Suprapubic skin (tissue), 4 donors: Measurements from ENCODE around the gene NAALADL2.

Source experiments
- EP300 ChIP-seq: sonication (generic); formaldehyde crosslinking; IDR thresholded peaks from one replicate; pipeline ENCODE4 v1.6.1; 2017; ENCODE audit warnings: antibody characterized with exemption
- POLR2AphosphoS5 ChIP-seq, 3 donors: sonication (generic); formaldehyde crosslinking; IDR thresholded peaks; one replicate each; pipeline ENCODE4 v1.6.1; 2017; ENCODE audit warnings: antibody characterized with exemption in 3 of 3
- TF ChIP-seq, protein P1 (sequence below), 2 donors: fragments of 200-600 bp in 1 of 2; fragments of 450-650 bp in 1 of 2; sonication (generic) in 1 of 2; IDR thresholded peaks; one replicate each; pipeline ENCODE4 v1.5.1; 2016 to 2019; ENCODE audit warnings: antibody characterized with exemption in 2 of 2, mild to moderate bottlenecking in 1 of 2, moderate library complexity in 1 of 2

DNA sequence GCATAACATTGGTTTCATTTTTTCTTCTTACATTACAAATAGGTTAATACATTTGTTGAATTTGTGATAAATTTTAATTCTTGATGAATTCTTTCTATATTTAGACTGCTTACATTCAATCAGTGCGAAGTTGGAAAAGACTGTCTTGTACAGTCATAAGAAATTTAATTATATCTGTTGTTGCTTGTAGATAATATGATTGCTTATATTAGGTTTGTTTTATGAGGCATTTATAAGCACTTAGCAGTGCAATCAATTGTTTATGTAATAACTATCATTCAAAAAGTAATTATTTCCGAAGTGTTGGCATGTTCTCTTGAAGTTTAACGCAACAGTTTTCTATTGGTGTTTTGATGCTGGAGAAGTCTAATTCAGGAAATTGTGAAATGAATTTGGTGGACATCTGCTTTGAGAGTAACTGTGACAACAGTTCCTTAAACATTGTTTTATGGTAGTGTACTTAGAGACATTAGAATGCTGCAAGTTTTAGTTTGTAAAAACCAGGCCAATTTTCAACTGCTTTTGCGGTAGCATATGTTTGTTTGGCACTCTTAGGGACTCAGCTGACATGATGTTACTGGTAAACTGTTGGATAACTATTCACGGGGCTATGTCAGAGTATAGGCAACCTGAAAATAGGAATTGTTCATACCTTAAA is 99.7 kb downstream of the NAALADL2 start:
- TF ChIP-seq POLR2AphosphoS5 (IDR thresholded peaks at IDR 0.05) (no peak), EP300 (no peak)
- TF ChIP-seq, protein P1, sequence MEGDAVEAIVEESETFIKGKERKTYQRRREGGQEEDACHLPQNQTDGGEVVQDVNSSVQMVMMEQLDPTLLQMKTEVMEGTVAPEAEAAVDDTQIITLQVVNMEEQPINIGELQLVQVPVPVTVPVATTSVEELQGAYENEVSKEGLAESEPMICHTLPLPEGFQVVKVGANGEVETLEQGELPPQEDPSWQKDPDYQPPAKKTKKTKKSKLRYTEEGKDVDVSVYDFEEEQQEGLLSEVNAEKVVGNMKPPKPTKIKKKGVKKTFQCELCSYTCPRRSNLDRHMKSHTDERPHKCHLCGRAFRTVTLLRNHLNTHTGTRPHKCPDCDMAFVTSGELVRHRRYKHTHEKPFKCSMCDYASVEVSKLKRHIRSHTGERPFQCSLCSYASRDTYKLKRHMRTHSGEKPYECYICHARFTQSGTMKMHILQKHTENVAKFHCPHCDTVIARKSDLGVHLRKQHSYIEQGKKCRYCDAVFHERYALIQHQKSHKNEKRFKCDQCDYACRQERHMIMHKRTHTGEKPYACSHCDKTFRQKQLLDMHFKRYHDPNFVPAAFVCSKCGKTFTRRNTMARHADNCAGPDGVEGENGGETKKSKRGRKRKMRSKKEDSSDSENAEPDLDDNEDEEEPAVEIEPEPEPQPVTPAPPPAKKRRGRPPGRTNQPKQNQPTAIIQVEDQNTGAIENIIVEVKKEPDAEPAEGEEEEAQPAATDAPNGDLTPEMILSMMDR (IDR thresholded peaks at IDR 0.05): no peak
